HG02642 (cell line): Measurements from ENCODE around the gene TMOD1.
"Not testable (repeated sequence)": the region's sequence is repeated elsewhere in the genome, so short reads cannot be mapped to it uniquely, and the experiment has no call there.

Experiments used
- ATAC-seq: cut with Tn5 transposase; IDR thresholded peaks from one replicate; pipeline ENCODE4 v1.9.1; 2021; ENCODE audit warnings: mild to moderate bottlenecking; ENCODE audit not compliant: unreplicated experiment, poor library complexity

The TMOD1 gene

GRCh38 chr9:97584778-97585177 is 83.3 kb downstream of the TMOD1 start:
- not testable (repeated sequence) for ATAC-seq

- not testable (repeated sequence) for ATAC-seq
Observed at GRCh38 chr9:97586909-97587308, 85.4 kb downstream of the TMOD1 start.

DNA sequence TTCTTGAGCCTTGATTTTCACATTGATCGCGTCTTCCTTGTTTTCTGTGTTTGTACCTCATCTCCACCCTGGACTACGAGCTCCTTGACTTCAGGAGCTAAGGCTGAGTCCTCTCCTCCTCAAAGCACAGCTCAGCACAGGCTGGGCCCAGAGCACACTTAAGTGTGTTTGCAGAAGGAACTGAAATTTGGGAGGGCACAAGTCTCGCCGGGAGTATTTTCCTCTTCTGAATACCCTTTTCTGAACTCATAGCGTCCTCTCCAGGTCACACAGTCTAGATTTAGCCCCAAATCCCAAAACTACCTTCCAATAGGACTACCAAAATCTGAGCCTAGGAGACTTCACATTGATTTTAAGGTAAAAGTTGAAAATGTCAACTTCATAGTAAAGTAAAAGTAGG is 90.1 kb downstream of the TMOD1 start:
- ATAC-seq = no peak

DNA sequence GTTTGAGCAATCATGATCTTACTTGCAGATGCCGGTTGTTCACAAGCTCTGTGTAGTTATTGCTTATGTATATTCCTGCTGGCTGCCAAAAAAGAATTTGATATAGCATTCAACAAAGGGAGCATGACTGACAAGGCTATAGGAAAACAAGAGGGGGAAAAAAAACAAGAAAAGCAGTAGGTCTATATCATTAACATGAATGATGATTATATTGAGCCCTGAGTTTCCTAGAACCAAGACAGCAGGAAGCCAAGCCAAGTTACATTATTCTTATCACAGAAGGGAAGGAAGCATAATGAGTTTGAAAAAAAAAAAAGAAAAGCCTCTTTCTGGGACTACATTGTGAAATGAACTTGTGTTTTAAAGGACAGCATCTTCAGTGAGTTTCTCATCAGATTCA is 90.7 kb downstream of the TMOD1 start:
- no peak for ATAC-seq

DNA sequence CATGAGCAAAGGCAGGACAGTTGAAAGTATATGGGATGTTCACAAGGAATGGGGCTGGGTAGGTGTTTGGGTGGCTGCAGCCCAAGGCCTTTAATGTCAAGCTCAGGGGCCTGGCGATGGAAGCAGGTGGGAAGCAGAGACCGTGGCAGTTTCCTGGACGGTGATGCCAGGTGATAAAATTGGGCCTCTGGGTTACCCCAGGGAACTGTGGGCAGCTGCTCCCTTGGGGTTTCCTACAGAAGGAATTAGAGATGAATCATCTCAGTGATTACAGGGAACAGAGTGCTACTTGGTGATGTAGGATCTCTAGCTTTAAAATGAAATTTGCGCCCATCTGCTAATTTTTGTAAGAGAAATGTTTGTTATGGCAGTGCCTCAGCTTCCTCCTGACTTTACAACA is 92.5 kb downstream of the TMOD1 start:
- ATAC-seq = no peak

DNA sequence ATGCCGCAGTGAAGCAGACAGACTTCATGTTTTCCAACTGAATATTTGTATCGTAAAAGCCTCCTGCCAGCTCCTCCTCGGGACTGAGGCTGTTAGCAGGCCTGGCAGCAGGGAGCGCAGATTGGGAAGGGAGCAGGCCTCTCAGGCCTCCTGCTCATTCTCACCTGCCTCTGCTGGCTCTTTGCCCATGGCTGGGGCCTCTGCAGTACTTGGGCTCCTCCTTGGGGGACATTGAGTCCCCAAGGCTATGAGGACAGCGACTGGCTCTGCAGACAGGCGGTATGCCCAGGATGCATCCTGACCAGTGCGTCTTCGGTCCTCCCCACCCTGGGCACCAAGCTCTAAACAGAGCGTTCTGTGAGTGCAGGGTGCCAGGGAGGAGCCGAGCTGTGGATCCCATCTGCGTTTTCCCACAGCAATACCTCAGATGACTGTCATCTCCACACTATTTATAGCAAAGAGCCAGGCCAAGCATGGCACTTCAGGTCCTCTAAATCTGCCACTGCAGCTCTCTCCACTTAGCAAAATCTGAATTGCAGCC is 93.0 kb downstream of the TMOD1 start:
- ATAC-seq = no peak

GRCh38 chr9:97596906-97597305 is 95.4 kb downstream of the TMOD1 start:
- no peak for ATAC-seq

DNA sequence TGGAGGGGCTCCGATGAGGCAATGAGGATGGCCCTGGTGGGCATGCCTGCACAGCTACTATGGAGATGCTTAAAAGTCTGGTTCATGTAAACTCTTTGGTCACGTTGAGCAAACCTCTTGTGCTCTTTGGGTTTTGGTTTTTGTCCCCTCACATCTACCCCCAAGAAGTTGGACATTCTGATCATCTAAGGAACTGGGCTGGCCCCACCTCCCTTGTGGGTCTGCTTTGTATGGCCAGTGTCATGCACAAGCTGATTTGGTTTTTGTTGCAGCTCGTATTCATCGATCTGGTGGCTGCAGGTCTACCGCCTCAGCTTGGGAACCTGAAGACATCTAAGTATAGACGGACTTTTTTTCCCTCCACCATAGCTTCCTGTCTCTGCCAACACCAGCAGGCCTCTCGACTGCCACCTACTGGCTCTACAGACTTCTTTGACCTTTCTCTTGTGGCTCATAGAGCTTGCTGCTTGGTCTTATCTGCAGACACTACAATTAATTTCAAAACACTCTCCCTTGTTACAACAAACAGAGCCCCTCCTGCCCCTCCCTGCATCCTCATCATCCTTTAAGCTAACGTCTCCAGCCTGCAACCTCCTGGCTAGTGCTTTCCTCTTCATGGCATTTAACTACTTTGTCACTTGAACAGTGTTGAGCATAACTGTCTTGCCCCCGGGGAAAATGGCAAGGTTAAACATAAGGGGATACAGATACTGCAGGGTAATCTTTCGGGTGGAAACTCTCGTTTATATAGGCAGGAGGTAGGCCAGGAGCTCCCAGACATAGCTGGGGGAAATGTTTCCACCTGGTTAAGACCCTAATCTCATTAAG is 97.2 kb downstream of the TMOD1 start:
- ATAC-seq = peak; percentile 87

GRCh38 chr9:97599314-97599846 is 97.9 kb downstream of the TMOD1 start:
- ATAC-seq = no peak

DNA sequence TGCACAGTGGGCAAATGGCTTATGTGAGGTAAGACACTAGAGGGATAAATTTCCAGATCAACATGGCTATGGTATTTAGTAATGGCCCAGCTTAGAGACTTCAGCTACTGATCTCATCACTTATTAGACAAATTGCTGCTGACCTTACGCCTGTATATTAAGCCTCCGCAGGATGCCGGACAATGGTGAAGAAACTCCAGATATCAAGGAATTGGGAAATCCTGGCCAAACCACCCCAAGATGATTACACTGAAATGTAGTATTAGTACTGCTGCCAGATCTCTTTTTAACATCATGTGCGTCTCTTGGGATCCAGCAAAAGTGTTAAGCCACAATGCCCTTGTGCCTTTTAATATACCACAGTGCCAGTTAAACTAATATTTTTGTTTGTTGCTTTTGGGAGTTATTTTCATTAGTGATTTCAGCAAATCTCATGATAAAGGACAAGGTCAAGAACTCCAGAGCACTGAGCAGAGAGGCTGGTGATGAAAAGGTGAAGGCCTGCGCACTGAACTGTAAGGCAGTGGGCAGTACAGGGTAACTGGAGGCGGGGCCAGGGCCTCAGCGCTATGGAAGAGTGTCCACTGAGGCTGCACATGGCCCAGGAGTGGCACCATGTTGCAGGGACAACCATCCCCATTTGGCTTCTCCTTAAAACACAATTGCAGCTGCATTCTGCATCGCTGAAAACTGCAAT is 99.2 kb downstream of the TMOD1 start:
- no peak for ATAC-seq

- no peak for ATAC-seq
Observed at GRCh38 chr9:97601228-97601898, 99.9 kb downstream of the TMOD1 start.

DNA sequence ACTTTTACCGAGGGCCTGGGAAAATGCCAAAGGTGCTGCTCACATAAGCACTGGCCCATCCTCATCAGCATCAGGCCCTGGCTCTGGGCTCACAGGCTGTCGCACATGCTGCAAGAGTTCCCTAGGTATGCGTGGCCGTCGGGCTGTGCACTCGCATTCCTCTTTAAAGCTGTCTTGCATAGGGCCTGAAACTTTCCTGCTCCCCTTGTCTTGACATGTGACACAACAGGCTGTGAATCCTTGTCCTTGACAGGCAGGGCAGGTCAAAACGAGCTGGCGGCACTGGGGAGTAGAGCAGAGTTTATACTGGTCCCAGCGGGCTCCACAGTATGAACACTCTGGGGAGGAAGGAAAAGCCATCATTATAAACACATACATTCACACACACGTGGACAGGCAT is 101.0 kb downstream of the TMOD1 start:
- ATAC-seq = no peak

DNA sequence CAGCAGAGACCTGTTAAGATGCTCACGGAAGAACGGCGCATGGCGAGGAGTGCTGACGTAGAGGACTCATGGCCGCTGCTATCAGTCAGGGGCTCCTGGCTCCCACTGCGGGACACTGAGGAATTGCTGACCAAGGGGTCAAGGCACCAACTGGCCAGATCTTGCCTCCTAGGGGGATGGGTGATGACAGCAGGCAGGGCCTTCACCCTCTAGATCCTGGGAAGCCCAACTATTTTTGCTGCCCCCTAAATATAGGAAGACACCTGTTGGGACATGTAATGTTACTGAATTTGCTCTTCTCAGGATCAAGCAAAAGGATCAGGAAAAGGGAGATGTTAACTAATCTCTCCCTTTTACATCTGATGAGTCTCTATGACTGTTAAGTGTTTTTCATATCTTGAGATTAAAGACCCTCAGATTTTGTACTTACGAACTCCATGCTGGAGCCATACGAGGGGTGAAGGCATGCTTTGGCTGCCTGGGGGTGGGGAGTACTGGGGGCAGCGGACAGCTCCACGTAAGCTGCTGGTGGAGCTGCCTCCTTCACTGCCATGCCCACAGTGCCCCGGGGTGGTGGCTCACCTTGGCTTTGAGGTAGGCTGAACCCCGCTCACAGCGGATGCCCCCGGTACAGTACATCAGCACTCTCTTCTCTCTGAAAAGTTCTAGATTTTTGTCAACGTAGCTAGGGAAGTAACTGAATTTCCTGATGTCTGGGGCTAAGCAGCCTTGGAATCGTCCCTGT is 103.6 kb downstream of the TMOD1 start:
- ATAC-seq = no peak

- ATAC-seq = no peak
Observed at GRCh38 chr9:97615439-97616072, 114.1 kb downstream of the TMOD1 start.

DNA sequence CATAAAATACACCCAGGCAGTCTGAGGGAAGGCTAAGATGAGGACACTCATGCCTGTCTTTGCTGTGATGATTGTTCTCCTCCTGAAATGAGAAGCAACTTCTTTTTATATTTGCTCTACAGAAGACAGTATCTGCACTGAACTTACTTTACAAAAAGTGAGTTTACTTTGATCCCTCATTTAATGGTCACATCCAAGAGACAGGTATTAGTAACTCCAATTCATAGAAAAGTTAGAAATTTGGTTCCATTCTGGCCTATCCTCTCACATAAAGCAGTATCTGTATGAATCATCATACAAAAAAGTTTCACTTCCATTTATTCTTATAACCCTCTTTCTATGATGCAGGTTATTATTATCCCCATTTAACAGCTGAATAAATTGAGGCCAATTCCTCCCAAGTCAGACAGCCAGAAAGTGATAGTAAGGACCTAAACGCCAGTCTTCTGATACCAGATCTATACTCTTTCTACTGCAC is 116.5 kb downstream of the TMOD1 start:
- no peak for ATAC-seq

DNA sequence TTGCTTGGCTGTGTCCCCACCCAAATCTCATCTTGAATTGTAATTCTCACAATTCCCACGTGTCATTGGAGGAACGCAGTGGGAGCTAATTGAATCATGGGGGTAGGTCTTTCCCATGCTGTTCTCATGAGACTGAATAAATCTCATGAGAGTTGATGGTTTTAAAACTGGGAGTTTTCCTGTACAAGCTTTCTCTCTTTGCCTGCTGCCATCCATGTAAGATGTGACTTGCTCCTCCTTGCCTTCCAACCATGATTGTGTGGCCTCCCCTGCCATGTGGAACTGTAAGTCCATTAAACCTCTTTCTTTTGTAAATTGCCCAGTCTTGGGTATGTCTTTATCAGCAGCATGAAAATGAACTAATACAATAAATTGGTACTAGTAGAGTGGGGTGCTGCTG is 118.6 kb downstream of the TMOD1 start:
- ATAC-seq = not testable (repeated sequence)

GRCh38 chr9:97622483-97622882 is 121.0 kb downstream of the TMOD1 start:
- ATAC-seq = not testable (repeated sequence)

DNA sequence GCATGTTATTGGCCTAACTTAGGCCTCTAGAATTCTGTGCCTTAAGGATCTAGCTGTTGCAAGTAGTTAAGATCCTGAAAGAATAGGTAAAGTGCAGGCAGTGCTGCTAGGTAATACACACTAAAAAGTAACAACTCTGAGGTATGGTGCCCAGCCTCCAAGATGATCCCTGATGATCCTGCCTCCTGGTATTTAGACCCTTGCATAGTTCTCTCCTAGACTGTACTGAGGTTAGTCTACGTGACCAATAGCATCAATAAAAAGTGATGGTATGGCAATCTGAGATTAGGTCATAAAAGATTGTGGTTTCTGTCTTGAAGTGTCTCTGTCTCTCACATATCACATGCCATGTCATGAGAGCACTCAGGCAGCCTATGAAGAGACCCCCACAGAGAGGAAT is 122.5 kb downstream of the TMOD1 start:
- ATAC-seq = no peak

DNA sequence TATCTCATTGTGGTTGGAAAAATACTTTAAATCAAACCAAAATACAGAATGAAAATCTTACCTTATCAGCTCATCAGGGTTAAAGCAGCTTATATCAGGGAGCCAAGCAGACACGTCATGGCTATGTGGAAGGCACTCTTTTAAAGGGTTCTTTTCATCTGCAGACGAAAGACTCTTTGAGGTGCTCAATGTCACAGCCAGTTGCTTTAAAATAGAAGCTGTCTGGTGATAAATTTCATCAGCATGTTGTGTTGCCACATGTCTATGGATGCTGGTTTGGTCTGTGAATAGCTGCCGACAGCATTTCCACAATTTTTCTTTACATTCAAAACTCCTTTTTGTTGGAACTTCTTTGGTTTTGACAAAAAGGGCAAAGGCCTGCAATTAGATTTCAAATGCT is 124.2 kb downstream of the TMOD1 start:
- ATAC-seq = no peak
